GM08714 (cell line): ENCODE results near the gene SPP1.
"Not testable (repeated sequence)": the region's sequence is repeated elsewhere in the genome, so short reads cannot be mapped to it uniquely, and the experiment has no call there.

ENCODE experiments used
- H3K4me3 ChIP-seq: fragments of 200-500 bp; sonication (Bioruptor generic); 2 replicates; pipeline ENCODE4 v1.5.1; 2014; ENCODE audit warnings: mild to moderate bottlenecking, low read length, inconsistent platforms
- ZNF274 ChIP-seq: IDR thresholded peaks from 2 replicates; pipeline ENCODE4 v1.6.1; 2012; ENCODE audit warnings: mild to moderate bottlenecking, low read depth, low read length

SPP1 gene

DNA sequence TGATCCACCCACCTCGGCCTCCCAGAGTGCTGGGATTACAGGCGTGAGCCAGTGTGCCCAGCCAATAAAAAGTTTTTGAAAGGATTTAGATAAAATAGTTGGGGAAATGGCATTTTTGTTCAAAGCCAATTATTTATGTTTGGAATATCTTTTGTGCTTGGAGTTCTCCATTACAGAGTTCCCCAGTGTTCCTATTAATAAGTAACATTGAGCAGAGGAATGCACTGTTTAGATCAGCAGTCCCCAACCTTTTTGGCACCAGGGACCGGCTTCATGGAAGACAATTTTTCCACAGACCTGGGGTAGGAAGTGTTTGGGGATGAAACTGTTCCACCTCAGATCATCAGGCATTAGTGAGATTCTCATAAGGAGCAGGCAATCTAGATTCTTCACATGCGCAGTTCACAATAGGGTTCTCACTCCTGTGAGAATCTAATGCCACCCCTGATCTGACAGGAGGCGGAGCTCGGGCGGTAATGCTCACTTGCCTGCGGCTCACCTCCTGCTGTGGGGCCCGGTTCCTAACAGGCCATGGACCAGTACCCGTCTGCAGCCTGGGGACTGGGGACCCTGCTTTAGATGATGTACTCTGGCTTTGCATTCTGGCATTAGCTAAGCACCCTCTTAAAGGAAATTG is 40.3 kb downstream of the SPP1 start:
- H3K4me3 ChIP-seq, result no peak overlapping the region
- no peak for TF ChIP-seq ZNF274

DNA sequence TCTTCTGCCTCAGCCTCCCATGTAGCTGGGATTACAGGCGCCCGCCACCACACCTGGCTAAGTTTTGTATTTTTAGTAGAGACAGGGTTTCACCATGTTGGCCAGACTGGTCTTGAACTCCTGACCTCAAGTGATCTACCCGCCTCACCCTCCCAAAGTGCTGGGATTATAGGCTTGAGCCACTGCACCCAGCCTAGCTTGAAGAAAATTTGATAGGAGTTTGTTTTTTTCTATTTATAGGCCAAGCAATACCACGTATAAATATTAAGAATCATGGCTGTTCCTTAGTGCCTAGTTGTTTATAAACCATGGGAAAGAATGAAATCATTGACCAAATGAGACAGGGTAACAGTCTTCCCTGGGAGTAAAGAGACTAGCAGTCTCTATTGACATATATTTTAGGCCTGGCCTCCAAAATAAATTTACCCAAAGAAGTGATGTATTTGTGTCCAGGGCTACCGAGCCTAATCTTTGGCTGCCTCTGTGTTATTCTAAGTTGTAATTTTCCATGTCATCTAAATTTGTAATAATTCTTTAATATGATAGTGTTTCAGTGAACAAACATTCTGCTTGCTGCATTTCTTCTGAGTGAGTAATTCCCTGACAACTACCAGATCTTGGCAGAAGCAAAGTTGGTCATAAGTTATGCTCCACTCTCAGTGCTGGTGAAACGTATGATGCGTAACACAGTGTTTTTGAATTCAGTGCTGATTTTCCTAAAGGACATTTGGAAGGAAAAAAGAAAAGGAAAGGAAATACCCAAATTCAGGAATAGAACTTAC is 42.2 kb downstream of the SPP1 start:
- no peak for TF ChIP-seq ZNF274
- no peak overlapping the region for H3K4me3 ChIP-seq

DNA sequence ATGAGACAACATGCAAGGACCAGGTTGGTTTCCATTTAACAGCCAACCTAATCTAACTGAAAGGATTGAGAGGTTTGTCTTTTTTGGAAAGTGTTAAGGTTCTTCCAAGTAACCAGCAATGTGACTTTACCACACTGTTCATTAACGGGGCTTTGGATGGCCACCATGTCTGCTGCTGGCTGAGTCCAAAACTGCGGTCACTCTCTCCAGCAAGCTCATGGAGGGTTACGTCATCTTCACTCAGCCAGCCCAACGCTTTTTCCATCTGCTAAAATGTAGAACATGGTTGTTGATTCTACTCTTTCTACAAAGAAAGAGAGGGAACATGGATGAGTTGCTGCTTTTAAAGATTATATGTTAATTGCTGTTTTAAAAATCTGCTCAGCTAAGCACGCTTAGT is 43.0 kb downstream of the SPP1 start:
- TF ChIP-seq ZNF274, result no peak
- no peak overlapping the region for H3K4me3 ChIP-seq

DNA sequence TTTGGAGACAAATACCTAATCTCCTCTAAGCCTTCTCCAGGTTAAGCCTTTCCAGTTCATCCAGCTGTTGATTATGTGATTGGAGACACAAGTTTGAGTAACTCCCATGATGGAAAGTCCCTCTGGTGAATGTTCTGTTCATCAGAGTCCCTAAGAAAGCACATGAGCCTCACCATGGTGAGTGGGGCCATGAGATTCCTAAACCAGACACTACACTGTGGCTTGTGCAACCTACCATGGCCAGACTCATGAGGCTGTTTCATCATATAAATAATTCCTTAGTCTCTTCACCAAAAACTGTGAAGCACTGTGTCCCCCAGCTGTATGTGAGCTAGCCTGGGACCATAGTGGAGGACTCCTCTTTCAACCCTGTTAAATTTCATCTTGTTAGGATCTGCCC is 46.3 kb downstream of the SPP1 start:
- no peak for TF ChIP-seq ZNF274

DNA sequence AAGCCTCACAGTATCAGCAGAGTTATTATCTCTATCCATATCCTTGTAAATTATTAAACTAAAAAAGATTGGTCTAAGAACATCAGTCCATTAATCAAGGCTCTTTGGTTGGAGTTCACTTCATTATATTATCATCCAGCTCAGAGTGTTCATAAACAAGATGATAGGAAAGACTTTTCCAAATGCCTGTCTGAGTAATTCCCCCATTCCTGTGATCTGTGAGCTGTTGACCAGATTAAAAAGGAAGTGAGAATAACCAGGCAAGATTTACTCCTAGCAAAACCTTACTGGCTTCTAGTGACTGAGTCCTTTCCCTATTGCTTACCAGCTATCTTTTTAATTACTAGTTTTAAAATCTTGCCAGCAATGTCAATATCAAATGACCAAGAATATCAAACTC is 46.8 kb downstream of the SPP1 start:
- TF ChIP-seq ZNF274, result no peak
- no peak overlapping the region for H3K4me3 ChIP-seq

More for the DNA sequence above, 46.3 kb downstream of the SPP1 start:
- no peak overlapping the region for H3K4me3 ChIP-seq

DNA sequence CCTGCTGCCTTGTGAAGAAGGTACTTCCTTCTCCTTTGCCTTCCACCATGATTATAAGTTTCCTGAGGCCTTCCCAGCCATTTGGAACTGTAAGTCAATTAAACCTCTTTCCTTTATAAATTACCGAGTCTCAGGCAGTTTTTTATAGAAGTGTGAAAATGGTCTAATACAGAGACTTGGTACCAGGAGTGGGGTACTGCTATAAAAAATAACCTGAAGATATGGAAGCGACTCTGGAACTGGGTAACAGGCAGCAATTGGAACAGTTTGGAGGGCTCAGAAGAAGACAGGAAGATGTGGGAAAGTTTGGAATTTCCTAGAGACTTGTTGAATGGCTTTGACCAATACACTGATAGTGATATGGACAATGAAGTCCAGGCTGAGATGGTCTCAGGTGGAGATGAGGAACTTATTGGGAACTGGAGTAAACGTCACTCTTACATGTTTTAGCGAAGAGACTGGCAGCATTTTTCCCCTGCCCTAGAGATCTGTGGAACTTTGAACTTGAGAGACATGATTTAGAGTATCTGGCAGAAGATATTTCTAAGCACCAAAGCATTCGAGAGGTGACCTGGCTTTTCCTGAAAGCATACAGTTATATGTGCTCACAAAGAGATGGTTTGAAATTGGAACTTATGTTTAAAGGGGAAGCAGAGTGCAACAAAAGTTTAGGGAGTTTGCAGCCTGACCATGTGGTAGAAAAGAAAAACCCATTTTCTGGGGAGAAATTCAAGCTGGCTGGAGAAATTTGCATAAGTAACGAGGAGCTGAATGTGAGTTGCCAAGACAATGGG is 50.6 kb downstream of the SPP1 start:
- H3K4me3 ChIP-seq, result not testable (repeated sequence)

DNA sequence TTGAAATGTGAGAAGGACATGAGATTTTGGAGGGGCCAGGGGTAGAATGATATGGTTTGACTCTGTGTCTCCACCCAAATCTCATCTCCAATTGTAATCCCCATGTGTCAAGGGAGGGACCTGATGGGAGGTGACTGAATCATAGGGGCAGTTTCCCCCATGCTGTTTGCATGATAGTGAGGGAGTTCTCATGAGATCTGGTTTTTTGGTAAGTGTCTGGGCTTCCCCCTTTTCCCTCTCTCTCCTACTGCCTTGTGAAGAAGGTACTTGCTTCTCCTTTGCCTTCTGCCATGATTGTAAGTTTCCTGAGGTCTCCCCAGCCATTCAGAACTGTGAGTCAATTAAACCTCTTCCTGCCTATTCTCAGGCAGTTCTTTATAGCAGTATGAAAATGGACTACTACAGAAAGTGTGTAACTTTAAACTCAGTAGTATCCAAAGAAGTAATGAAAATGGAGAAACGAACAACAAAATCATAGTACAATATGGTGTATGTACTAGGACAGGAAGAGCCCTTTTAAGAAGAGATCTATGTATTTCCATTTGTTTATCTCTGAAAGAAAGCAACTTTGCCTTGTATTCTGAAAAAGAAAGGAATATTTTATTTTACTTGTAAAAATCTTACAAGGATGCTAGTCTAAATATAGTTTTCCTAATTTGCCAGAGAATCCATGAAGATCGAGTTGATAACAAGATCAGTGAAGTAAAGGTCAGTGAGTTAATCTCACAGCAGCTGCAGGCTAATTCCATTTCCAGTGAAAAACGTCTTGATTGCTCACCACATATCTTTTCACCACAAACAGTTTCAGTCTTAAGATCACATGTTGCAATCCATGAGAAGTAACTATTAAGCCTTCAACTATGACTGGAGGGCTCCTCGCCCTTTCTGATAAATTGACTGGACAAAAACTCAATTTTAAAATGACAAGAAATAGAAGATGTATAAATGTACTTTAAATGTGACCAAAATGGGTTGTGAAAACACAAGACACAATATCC is 52.4 kb downstream of the SPP1 start:
- no peak overlapping the region for H3K4me3 ChIP-seq
- no peak for TF ChIP-seq ZNF274

DNA sequence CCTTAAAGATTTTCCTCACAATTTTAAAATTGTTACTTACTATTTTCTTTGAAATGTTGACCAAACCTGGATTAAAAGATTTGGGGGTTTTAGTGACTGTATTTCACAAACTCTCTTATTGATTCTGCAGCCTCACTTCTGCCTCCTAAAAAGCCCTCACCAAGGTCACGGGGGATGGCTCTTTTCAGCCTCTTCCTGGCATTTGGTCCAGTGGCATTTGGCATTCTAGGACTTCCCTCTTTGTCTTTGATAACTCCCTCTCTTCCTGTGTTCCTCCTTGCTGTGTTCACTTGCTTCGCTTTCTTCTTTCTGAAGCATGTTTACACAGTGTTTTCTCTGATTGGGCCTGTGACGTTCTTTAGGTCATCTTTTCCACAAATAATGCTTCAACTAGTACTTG is 53.4 kb downstream of the SPP1 start:
- no peak overlapping the region for H3K4me3 ChIP-seq
- TF ChIP-seq ZNF274, result no peak

DNA sequence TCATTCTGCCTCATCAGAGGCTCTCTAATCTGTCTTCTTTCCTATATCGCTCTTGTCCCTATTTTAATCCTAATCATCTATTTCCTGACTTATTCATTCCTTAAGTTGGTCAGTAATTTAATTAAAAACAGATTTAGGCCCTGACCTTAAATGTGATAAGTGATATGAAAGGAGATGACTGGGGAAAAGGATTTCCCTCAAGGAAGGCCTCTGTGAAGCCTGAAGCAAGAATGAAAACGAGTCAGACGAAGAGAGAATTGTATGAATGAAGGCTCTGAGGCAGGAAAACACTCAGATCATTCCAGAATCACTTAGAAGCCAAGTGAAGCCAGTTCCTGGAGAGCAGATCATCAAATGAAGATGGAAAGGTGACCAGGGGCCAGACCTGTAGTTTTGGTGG is 54.0 kb downstream of the SPP1 start:
- H3K4me3 ChIP-seq, result no peak overlapping the region
- TF ChIP-seq ZNF274, result no peak

DNA sequence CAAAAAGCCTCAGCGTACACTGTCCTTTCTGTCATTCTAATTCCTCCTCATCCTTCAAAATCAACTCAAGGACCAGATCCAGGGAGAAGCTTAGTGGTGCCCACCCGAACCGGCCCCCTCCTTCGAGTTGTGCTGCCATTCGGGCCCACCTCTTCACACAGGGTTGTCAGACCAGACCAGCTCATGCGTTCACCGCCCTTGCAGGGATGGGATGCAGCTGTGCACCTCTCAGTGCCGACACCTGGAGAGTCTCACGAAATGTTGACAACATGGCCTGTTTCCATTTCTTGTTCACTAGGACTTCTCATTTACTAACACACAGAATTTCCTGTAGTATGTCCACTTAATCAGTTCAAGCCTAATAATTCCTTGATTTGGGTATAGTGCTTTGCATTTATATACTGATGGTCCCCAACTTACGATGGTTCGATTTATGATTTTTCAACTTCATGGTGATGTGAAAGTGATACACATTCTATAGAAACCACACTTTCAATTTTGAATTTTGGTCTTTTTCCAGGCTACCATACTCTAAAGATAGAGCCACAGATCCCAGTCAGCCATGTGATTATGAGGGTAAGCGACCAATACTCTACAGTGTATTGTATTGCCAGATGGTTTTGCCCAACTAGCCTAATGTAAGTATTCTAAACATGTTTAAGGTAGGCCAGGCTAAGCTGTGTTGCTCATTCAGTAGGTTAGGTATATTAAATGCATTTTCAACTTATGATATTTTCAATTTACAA is 55.2 kb downstream of the SPP1 start:
- TF ChIP-seq ZNF274, result no peak
- no peak overlapping the region for H3K4me3 ChIP-seq
